ENCODE measurements around the gene CFAP119. TPM values are rescaled to one million over a fixed set of nuclear protein-coding genes. Genes with fewer than 3 reads are reported as not detected.

Gene CFAP119
- total RNA-seq, 2 donors from 2014 or later: 8.6 to 12.7 TPM

DNA sequence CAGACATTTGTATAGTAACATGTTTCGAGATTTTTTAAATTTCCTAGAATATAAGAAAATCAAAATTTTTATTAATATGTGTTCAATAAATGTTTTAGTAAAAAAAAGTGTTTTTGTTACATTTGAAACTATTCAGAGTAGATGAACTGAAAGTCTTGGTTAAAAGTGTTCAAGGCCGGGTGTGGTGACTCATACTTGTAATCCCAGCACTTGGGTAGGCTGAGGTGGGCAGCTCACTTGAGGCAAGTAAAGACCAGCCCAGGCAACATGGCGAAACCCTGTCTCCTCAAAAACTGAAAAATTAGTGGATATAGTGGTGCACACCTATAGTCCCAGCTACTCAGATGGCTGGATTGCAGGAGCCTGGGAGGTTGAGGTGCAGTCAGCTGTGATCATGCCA is 30.5 kb downstream of the CFAP119 start:
- intact Hi-C loops (cut with DNase I): no loop called here
- TF ChIP-seq, protein P1, sequence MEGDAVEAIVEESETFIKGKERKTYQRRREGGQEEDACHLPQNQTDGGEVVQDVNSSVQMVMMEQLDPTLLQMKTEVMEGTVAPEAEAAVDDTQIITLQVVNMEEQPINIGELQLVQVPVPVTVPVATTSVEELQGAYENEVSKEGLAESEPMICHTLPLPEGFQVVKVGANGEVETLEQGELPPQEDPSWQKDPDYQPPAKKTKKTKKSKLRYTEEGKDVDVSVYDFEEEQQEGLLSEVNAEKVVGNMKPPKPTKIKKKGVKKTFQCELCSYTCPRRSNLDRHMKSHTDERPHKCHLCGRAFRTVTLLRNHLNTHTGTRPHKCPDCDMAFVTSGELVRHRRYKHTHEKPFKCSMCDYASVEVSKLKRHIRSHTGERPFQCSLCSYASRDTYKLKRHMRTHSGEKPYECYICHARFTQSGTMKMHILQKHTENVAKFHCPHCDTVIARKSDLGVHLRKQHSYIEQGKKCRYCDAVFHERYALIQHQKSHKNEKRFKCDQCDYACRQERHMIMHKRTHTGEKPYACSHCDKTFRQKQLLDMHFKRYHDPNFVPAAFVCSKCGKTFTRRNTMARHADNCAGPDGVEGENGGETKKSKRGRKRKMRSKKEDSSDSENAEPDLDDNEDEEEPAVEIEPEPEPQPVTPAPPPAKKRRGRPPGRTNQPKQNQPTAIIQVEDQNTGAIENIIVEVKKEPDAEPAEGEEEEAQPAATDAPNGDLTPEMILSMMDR (IDR thresholded peaks at IDR 0.05): no peak
- no peaks in the 10 kb centered on the region for H3K4me1 ChIP-seq
- no peak for DNase-seq
- no peak overlapping the region for H3K4me3 ChIP-seq
- no peaks in the 10 kb centered on the region for H3K9me3 ChIP-seq
- no peaks in the 10 kb centered on the region for H3K27me3 ChIP-seq
- H3K9ac ChIP-seq (ENCODE audit: low read depth in 2 of 2, low read length in 2 of 2): no peak overlapping the region
- H3K27ac ChIP-seq: no peak overlapping the region
- H3K36me3 ChIP-seq: peaks cover 30% of the 10 kb centered on the region

DNA sequence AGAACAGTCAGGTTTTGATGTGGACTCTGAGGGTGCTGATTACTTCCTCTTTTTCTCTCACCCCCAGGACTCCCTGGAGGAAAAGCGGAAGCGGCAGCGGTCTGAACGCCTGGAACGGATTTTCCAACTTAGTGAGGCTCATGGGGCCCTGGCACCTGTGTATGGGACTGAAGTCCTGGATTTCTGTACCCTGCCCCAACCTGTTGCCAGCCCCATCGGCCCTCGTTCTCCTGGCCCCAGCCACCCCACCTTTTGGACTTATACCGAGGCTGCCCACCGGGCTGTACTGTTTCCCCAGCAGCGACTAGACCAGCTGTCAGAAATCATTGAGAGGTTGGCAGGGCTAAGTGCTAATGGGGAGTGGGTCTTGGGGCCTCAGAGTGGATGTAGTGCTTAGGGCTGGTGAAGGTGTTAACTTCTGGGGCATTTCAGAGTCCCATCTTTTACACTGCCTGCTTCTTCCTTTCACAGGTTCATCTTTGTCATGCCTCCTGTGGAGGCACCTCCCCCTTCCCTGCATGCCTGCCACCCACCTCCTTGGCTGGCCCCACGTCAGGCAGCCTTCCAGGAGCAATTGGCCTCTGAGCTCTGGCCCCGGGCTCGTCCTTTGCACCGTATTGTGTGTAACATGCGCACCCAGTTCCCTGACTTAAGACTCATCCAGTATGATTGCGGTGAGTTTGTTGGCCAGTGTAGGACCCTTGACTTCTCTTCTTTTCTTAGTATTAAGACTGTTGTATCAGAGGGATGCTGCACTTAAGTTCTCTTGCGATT is 32.8 kb downstream of the CFAP119 start:
- intact Hi-C loops (cut with DNase I): no loop called here
- TF ChIP-seq, protein P1 (IDR thresholded peaks at IDR 0.05): no peak
- Histone ChIP-seq H3K9me3 (no peaks in the 10 kb centered on the region), H3K4me3 (no peak overlapping the region), H3K9ac (ENCODE audit: low read depth in 2 of 2, low read length in 2 of 2) (peak overlapping the region in 1 of 2 donors; percentile 34), H3K4me1 (no peaks in the 10 kb centered on the region), H3K36me3 (peaks cover 23% of the 10 kb centered on the region), H3K27me3 (no peaks in the 10 kb centered on the region), H3K27ac (peak overlapping the region; percentile 28)
- peak; percentile 84 for DNase-seq

DNA sequence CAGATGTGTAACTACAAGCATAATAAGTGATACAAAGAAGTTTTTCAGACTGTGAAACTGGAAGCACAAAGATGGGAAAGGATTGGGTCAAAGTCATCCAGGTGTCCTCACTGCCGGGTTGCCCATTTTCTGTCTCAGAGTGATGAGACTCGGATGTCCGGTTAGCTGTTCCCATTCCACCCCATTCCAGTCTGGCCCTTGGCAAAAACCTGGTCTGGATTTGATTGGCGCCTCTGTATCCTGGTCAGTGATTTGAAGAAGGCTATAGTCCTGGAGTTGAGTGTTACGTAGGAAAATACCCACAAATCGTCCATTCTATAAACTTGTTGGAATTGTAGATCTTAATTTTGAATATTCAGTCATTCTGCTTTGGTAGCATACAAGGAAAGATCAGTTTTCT is 33.5 kb downstream of the CFAP119 start:
- no peak for DNase-seq
- H3K9me3 ChIP-seq: no peaks in the 10 kb centered on the region
- no peak overlapping the region for H3K9ac ChIP-seq (ENCODE audit: low read depth in 2 of 2, low read length in 2 of 2)
- no peak overlapping the region for H3K27ac ChIP-seq
- no peaks in the 10 kb centered on the region for H3K4me1 ChIP-seq
- TF ChIP-seq, protein P1 (IDR thresholded peaks at IDR 0.05): no peak
- intact Hi-C loops (cut with DNase I): no loop called here
- no peak overlapping the region for H3K4me3 ChIP-seq
- peaks cover 15% of the 10 kb centered on the region for H3K36me3 ChIP-seq
- H3K27me3 ChIP-seq: no peaks in the 10 kb centered on the region

DNA sequence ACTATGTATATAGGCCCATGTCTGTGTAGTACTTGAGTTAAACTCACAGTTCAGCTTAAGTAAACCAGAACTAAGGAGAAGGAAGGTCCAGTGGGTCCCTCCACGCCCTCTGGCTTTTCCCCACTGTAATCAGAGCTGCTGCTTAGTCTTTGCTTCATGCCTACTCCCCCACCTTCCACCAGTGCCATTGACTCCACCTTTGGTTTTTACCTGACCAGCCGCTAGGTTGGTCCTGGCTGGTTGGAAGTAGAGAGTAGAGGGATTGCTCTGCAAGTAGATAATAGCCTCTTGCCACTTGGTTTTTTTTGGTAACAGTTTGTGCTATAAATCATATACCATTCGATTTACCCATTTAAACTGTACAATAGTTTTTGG is 36.5 kb downstream of the CFAP119 start:
- Histone ChIP-seq H3K27me3 (no peaks in the 10 kb centered on the region), H3K4me1 (peaks cover 4% of the 10 kb centered on the region), H3K9ac (ENCODE audit: low read depth in 2 of 2, low read length in 2 of 2) (peak overlapping the region in 1 of 2 donors; percentile 38), H3K27ac (peak overlapping the region; percentile 58), H3K9me3 (no peaks in the 10 kb centered on the region), H3K4me3 (no peak overlapping the region), H3K36me3 (peaks cover 19% of the 10 kb centered on the region)
- TF ChIP-seq, protein P1 (IDR thresholded peaks at IDR 0.05): no peak
- DNase-seq: no peak
- intact Hi-C loops (cut with DNase I): no loop called here

DNA sequence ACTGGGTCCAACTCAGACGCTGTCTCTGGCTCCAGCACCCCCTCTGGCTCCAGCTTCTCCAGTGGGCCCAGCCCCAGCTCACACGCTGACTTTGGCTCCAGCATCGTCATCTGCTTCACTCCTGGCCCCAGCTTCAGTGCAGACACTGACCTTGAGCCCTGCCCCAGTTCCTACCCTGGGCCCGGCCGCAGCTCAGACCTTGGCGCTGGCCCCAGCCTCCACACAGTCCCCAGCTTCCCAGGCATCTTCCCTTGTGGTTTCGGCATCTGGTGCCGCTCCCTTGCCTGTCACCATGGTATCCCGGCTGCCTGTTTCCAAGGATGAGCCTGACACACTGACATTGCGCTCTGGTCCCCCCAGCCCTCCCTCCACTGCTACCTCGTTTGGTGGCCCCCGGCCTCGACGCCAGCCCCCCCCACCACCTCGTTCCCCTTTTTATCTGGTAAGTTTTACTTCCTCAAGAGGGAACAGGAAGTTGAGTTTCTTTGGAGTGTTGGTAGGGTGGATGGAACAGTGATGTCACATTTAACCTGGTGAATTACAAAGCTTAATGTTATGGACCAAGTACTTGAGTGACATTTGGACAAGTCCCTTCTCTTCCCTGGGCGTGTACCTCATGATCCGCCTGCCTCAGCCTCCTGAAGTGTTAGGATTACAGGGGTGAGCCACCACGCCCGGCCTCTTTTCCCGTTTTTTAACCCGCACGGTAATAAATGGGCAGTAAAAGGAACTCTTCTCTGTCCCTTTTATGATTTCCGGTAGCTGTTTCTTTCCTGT is 37.0 kb downstream of the CFAP119 start:
- Histone ChIP-seq H3K4me3 (no peak overlapping the region), H3K9me3 (no peaks in the 10 kb centered on the region), H3K27me3 (no peaks in the 10 kb centered on the region), H3K36me3 (peaks cover 25% of the 10 kb centered on the region), H3K9ac (ENCODE audit: low read depth in 2 of 2, low read length in 2 of 2) (peak overlapping the region in 1 of 2 donors; percentile 38), H3K4me1 (peaks cover 4% of the 10 kb centered on the region), H3K27ac (peak overlapping the region; percentile 58)
- DNase-seq: peak; percentile 75
- intact Hi-C loops (cut with DNase I): loop anchor here (5.0 kb wide), 1 partner anchor 32 kb away; no protein-coding TSS in a partner anchor
- TF ChIP-seq, protein P1 (IDR thresholded peaks at IDR 0.05): no peak

Measured in colonic mucosa (tissue), 4 donors.